SK-N-SH treated with all-trans-retinoic acid at 6 μM for 48 hours (cell line): ENCODE measurements around the gene IGFBP7.

Source experiments
- BACH2 ChIP-seq: fragments of 250-450 bp; sonication (Bioruptor Pico); IDR thresholded peaks from 2 replicates; pipeline ENCODE4 v1.9.0; 2021; ENCODE audit warnings: mild to moderate bottlenecking, borderline replicate concordance
- CREB5 ChIP-seq: fragments of 250-450 bp; sonication (Bioruptor Pico); IDR thresholded peaks from 2 replicates; pipeline ENCODE4 v1.5.1; 2020; ENCODE audit warnings: low read depth, mild to moderate bottlenecking, moderate library complexity
- CSRNP3 ChIP-seq: fragments of 250-450 bp; sonication (Bioruptor Pico); IDR thresholded peaks from 2 replicates; pipeline ENCODE4 v1.5.1; 2021; ENCODE audit warnings: mild to moderate bottlenecking, moderate library complexity
- ESRRG ChIP-seq: fragments of 250-450 bp; sonication (Bioruptor Pico); IDR thresholded peaks from 2 replicates; pipeline ENCODE4 v1.6.1; 2021; ENCODE audit warnings: mild to moderate bottlenecking
- PATZ1 ChIP-seq: fragments of 250-450 bp; sonication (Bioruptor Pico); IDR thresholded peaks from 2 replicates; pipeline ENCODE4 v1.8.0; 2020; ENCODE audit warnings: mild to moderate bottlenecking, moderate library complexity, borderline replicate concordance
- POU6F1 ChIP-seq: fragments of 250-450 bp; sonication (Bioruptor Pico); IDR thresholded peaks from 2 replicates; pipeline ENCODE4 v1.8.0; 2021; ENCODE audit warnings: low read depth, mild to moderate bottlenecking, moderate library complexity, borderline replicate concordance
- PPARA ChIP-seq: fragments of 250-450 bp; sonication (Bioruptor Pico); IDR thresholded peaks from 2 replicates; pipeline ENCODE4 v1.5.0; 2020; ENCODE audit warnings: mild to moderate bottlenecking, borderline replicate concordance
- RARB ChIP-seq: fragments of 250-450 bp; sonication (Bioruptor Pico); IDR thresholded peaks from 2 replicates; pipeline ENCODE4 v1.8.0; 2021; ENCODE audit warnings: mild to moderate bottlenecking, moderate library complexity
- SNAI2 ChIP-seq: fragments of 250-450 bp; sonication (Bioruptor Pico); IDR thresholded peaks from 2 replicates; pipeline ENCODE4 v1.5.0; 2020; ENCODE audit warnings: mild to moderate bottlenecking, moderate library complexity
- TCF4 ChIP-seq: fragments of 250-450 bp; sonication (Bioruptor Pico); IDR thresholded peaks from 2 replicates; pipeline ENCODE4 v1.8.0; 2021; ENCODE audit warnings: mild to moderate bottlenecking, moderate library complexity, borderline replicate concordance
- ZC3H10 ChIP-seq: fragments of 250-450 bp; sonication (Bioruptor Pico); IDR thresholded peaks from 2 replicates; pipeline ENCODE4 v1.5.1; 2021; ENCODE audit warnings: mild to moderate bottlenecking, moderate library complexity
- ZFP30 ChIP-seq: fragments of 450-650 bp; formaldehyde crosslinking; IDR thresholded peaks from 2 replicates; pipeline ENCODE4 v1.5.0; 2022; ENCODE audit warnings: mild to moderate bottlenecking, moderate library complexity
- ZNF8 ChIP-seq: fragments of 450-650 bp; formaldehyde crosslinking; IDR thresholded peaks from 2 replicates; pipeline ENCODE4 v1.5.0; 2020; ENCODE audit warnings: mild to moderate bottlenecking, moderate library complexity

GRCh38 chr4:56995525-56995924, 114.7 kb downstream of the IGFBP7 start:
- TF ChIP-seq PPARA (no peak), ZFP30 (CRISPR knock-in tag) (no peak), CSRNP3 (CRISPR knock-in tag) (no peak), PATZ1 (no peak), ZNF8 (CRISPR knock-in tag) (no peak), RARB (CRISPR knock-in tag) (no peak), SNAI2 (CRISPR knock-in tag) (peak; percentile 46; the same call in 1 of the 2 replicates), CREB5 (no peak), BACH2 (CRISPR knock-in tag) (no peak), ESRRG (CRISPR knock-in tag) (no peak), POU6F1 (CRISPR knock-in tag) (no peak), TCF4 (CRISPR knock-in tag) (no peak), ZC3H10 (CRISPR knock-in tag) (no peak)
